Tibial nerve (tissue), 4 donors: ENCODE results near the gene IQCM.

Experiments
- EP300 ChIP-seq, 2 donors: sonication (generic); formaldehyde crosslinking; IDR thresholded peaks; one replicate each; pipeline ENCODE4 v1.6.1; 2017; ENCODE audit warnings: antibody characterized with exemption in 2 of 2, mild to moderate bottlenecking in 1 of 2
- POLR2A ChIP-seq, 2 donors: fragments of 450-650 bp; IDR thresholded peaks; one replicate each; pipeline ENCODE4 v1.6.1; 2017; ENCODE audit warnings: antibody characterized with exemption in 2 of 2, mild to moderate bottlenecking in 2 of 2, moderate library complexity in 2 of 2
- TF ChIP-seq, protein P1 (sequence below), 5 experiments: fragments of 200-600 bp in 3 of 5; fragments of 450-650 bp in 2 of 5; sonication (generic) in 3 of 5; IDR thresholded peaks; one replicate each; pipeline ENCODE4 v1.5.1; 2016 to 2019; ENCODE audit warnings: antibody characterized with exemption in 5 of 5, mild to moderate bottlenecking in 3 of 5, moderate library complexity in 2 of 5

DNA sequence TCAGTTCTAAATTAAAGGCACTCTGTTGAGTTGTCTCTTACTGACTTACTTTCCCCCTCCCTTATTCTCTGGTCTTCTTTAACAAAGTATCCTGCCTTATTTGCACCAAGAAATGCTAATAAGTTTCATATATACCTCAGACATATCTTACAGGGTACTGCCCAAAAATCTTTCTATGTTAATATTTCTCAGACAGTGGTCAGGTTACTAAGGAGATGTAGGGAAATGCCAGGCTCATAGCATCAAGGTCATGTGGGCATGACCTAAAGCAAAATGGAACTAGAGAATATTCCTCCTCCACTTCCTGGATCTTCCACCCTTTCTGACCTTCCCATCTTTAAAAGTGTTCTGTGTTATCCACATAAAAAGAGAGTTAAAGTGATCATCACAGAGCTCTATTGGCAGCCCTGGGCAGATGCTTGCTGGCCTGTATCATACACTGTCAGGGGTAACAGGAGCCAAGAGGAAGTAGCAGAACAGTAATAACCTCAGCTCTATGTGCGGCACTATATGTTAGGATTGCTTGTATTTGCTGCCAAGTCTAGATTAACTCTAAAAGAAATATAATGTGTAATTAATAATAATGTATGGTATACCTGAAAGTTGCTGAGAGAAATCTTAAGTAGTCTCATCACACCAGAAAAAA is 74.3 kb downstream of the IQCM start:
- TF ChIP-seq, protein P1, sequence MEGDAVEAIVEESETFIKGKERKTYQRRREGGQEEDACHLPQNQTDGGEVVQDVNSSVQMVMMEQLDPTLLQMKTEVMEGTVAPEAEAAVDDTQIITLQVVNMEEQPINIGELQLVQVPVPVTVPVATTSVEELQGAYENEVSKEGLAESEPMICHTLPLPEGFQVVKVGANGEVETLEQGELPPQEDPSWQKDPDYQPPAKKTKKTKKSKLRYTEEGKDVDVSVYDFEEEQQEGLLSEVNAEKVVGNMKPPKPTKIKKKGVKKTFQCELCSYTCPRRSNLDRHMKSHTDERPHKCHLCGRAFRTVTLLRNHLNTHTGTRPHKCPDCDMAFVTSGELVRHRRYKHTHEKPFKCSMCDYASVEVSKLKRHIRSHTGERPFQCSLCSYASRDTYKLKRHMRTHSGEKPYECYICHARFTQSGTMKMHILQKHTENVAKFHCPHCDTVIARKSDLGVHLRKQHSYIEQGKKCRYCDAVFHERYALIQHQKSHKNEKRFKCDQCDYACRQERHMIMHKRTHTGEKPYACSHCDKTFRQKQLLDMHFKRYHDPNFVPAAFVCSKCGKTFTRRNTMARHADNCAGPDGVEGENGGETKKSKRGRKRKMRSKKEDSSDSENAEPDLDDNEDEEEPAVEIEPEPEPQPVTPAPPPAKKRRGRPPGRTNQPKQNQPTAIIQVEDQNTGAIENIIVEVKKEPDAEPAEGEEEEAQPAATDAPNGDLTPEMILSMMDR (IDR thresholded peaks at IDR 0.05) = no peak
- TF ChIP-seq POLR2A (IDR thresholded peaks at IDR 0.05) (no peak), EP300 (IDR thresholded peaks at IDR 0.05) (no peak)
